ENCODE results near the gene GNAS.
A peak's percentile ranks its signal among the peaks of the same experiment; 100 is the strongest.

Gene GNAS

GRCh38 chr20:58890518-58891085, 38.1 kb downstream of the GNAS start:
- Mint-ChIP-seq H3K27me3 (no peaks in the 10 kb centered on the region), H3K9me3 (ENCODE audit: low read depth) (no peaks in the 10 kb centered on the region), H3K4me3 (peak overlapping the region; percentile 90), H3K36me3 (no peaks in the 10 kb centered on the region), H3K27ac (peak overlapping the region; percentile 91), H3K4me1 (ENCODE audit: low read depth) (peaks cover 42% of the 10 kb centered on the region)

GRCh38 chr20:58891086-58891717, 38.7 kb downstream of the GNAS start:
- peak overlapping the region; percentile 70 for H3K4me3 Mint-ChIP-seq
- no peak overlapping the region for H3K27ac Mint-ChIP-seq
- H3K9me3 Mint-ChIP-seq (ENCODE audit: low read depth), result no peaks in the 10 kb centered on the region
- H3K36me3 Mint-ChIP-seq, result peaks cover 4% of the 10 kb centered on the region
- no peaks in the 10 kb centered on the region for H3K27me3 Mint-ChIP-seq
- H3K4me1 Mint-ChIP-seq (ENCODE audit: low read depth), result peaks cover 43% of the 10 kb centered on the region

GRCh38 chr20:58891718-58892140, 39.2 kb downstream of the GNAS start:
- no peaks in the 10 kb centered on the region for H3K9me3 Mint-ChIP-seq (ENCODE audit: low read depth)
- H3K4me3 Mint-ChIP-seq, result peak overlapping the region; percentile 96
- peaks cover 5% of the 10 kb centered on the region for H3K36me3 Mint-ChIP-seq
- H3K27me3 Mint-ChIP-seq, result no peaks in the 10 kb centered on the region
- peaks cover 46% of the 10 kb centered on the region for H3K4me1 Mint-ChIP-seq (ENCODE audit: low read depth)
- peak overlapping the region; percentile 97 for H3K27ac Mint-ChIP-seq

GRCh38 chr20:58892141-58892931, 39.8 kb downstream of the GNAS start:
- Mint-ChIP-seq H3K36me3 (peaks cover 5% of the 10 kb centered on the region), H3K27ac (peak overlapping the region; percentile 97), H3K4me1 (ENCODE audit: low read depth) (peaks cover 52% of the 10 kb centered on the region), H3K9me3 (ENCODE audit: low read depth) (no peaks in the 10 kb centered on the region), H3K27me3 (no peaks in the 10 kb centered on the region), H3K4me3 (peak overlapping the region; percentile 96)

- no peaks in the 10 kb centered on the region for H3K9me3 Mint-ChIP-seq (ENCODE audit: low read depth)
- H3K27ac Mint-ChIP-seq, result peak overlapping the region; percentile 97
- H3K36me3 Mint-ChIP-seq, result peaks cover 5% of the 10 kb centered on the region
- peak overlapping the region; percentile 96 for H3K4me3 Mint-ChIP-seq
- peaks cover 51% of the 10 kb centered on the region for H3K4me1 Mint-ChIP-seq (ENCODE audit: low read depth)
- no peaks in the 10 kb centered on the region for H3K27me3 Mint-ChIP-seq
These were observed 40.4 kb downstream of the GNAS start for GRCh38 chr20:58892932-58893224.

- peak overlapping the region; percentile 96 for H3K4me3 Mint-ChIP-seq
- H3K27me3 Mint-ChIP-seq, result no peaks in the 10 kb centered on the region
- peak overlapping the region; percentile 92 for H3K27ac Mint-ChIP-seq
- peaks cover 53% of the 10 kb centered on the region for H3K4me1 Mint-ChIP-seq (ENCODE audit: low read depth)
- peaks cover 5% of the 10 kb centered on the region for H3K36me3 Mint-ChIP-seq
- no peaks in the 10 kb centered on the region for H3K9me3 Mint-ChIP-seq (ENCODE audit: low read depth)
These were observed 41.0 kb downstream of the GNAS start for GRCh38 chr20:58893355-58894120.

GRCh38 chr20:58894652-58895447, 42.3 kb downstream of the GNAS start:
- H3K36me3 Mint-ChIP-seq, result peaks cover 8% of the 10 kb centered on the region
- no peaks in the 10 kb centered on the region for H3K27me3 Mint-ChIP-seq
- H3K4me3 Mint-ChIP-seq, result peak overlapping the region; percentile 96
- H3K9me3 Mint-ChIP-seq (ENCODE audit: low read depth), result no peaks in the 10 kb centered on the region
- H3K4me1 Mint-ChIP-seq (ENCODE audit: low read depth), result peaks cover 63% of the 10 kb centered on the region
- peak overlapping the region; percentile 92 for H3K27ac Mint-ChIP-seq

- peaks cover 71% of the 10 kb centered on the region for H3K4me1 Mint-ChIP-seq (ENCODE audit: low read depth)
- H3K4me3 Mint-ChIP-seq, result peak overlapping the region; percentile 96
- H3K27ac Mint-ChIP-seq, result peak overlapping the region; percentile 92
- H3K36me3 Mint-ChIP-seq, result peaks cover 8% of the 10 kb centered on the region
- H3K27me3 Mint-ChIP-seq, result no peaks in the 10 kb centered on the region
- no peaks in the 10 kb centered on the region for H3K9me3 Mint-ChIP-seq (ENCODE audit: low read depth)
These were observed 43.1 kb downstream of the GNAS start for GRCh38 chr20:58895448-58896180.

GRCh38 chr20:58896820-58897219, 44.3 kb downstream of the GNAS start:
- H3K4me3 Mint-ChIP-seq, result peak overlapping the region; percentile 13
- peak overlapping the region; percentile 92 for H3K27ac Mint-ChIP-seq
- no peaks in the 10 kb centered on the region for H3K9me3 Mint-ChIP-seq (ENCODE audit: low read depth)
- H3K27me3 Mint-ChIP-seq, result no peaks in the 10 kb centered on the region
- peaks cover 76% of the 10 kb centered on the region for H3K4me1 Mint-ChIP-seq (ENCODE audit: low read depth)
- peaks cover 8% of the 10 kb centered on the region for H3K36me3 Mint-ChIP-seq

- no peaks in the 10 kb centered on the region for H3K9me3 Mint-ChIP-seq (ENCODE audit: low read depth)
- H3K27ac Mint-ChIP-seq, result peak overlapping the region; percentile 92
- H3K27me3 Mint-ChIP-seq, result no peaks in the 10 kb centered on the region
- peak overlapping the region; percentile 59 for H3K4me3 Mint-ChIP-seq
- H3K4me1 Mint-ChIP-seq (ENCODE audit: low read depth), result peaks cover 76% of the 10 kb centered on the region
- peaks cover 8% of the 10 kb centered on the region for H3K36me3 Mint-ChIP-seq
These were observed 45.0 kb downstream of the GNAS start for GRCh38 chr20:58897488-58897887.

GRCh38 chr20:58898629-58899408, 46.3 kb downstream of the GNAS start:
- H3K36me3 Mint-ChIP-seq, result peaks cover 8% of the 10 kb centered on the region
- peak overlapping the region; percentile 83 for H3K27ac Mint-ChIP-seq
- no peaks in the 10 kb centered on the region for H3K27me3 Mint-ChIP-seq
- H3K4me1 Mint-ChIP-seq (ENCODE audit: low read depth), result peaks cover 75% of the 10 kb centered on the region
- no peaks in the 10 kb centered on the region for H3K9me3 Mint-ChIP-seq (ENCODE audit: low read depth)
- H3K4me3 Mint-ChIP-seq, result no peak overlapping the region

- Mint-ChIP-seq H3K4me1 (ENCODE audit: low read depth) (peaks cover 70% of the 10 kb centered on the region), H3K9me3 (ENCODE audit: low read depth) (no peaks in the 10 kb centered on the region), H3K27me3 (no peaks in the 10 kb centered on the region), H3K4me3 (no peak overlapping the region), H3K27ac (peak overlapping the region; percentile 64), H3K36me3 (peaks cover 8% of the 10 kb centered on the region)
These were observed 47.0 kb downstream of the GNAS start for GRCh38 chr20:58899512-58899911.

GRCh38 chr20:58900397-58900796, 47.9 kb downstream of the GNAS start:
- H3K4me3 Mint-ChIP-seq, result no peak overlapping the region
- H3K9me3 Mint-ChIP-seq (ENCODE audit: low read depth), result no peaks in the 10 kb centered on the region
- H3K27ac Mint-ChIP-seq, result peak overlapping the region; percentile 64
- H3K4me1 Mint-ChIP-seq (ENCODE audit: low read depth), result peaks cover 69% of the 10 kb centered on the region
- no peaks in the 10 kb centered on the region for H3K27me3 Mint-ChIP-seq
- H3K36me3 Mint-ChIP-seq, result peaks cover 8% of the 10 kb centered on the region
